GM23338 (cell line): ENCODE measurements around the gene CHCHD5. TPM values are rescaled to one million over a fixed set of nuclear protein-coding genes. Genes with fewer than 3 reads are reported as not detected.
A peak's percentile ranks its signal among the peaks of the same experiment; 100 is the strongest.

Experiments used
- ATAC-seq: fragments of 200-7000 bp; cut with Tn5 transposase; 3 replicates; pipeline ENCODE4 v1.9.1; 2020
- DNase-seq: peaks from one replicate; pipeline ENCODE4 v3.0.0-alpha.2; 2015; ENCODE audit warnings: low spot score
- H2AFZ ChIP-seq: fragments of 200-600 bp; sonication (generic); 2 replicates; pipeline ENCODE4 v1.8.0; 2016; ENCODE audit warnings: antibody characterized with exemption, mild to moderate bottlenecking, moderate library complexity
- H3F3A ChIP-seq: fragments of 200-600 bp; sonication (generic); replicated peaks from 2 replicates; pipeline ENCODE4 v1.8.0; 2017; ENCODE audit warnings: antibody characterized with exemption, mixed run types, low read depth
- H3K27ac ChIP-seq: fragments of 200-600 bp; sonication (generic); 2 replicates; pipeline ENCODE4 v1.6.1; 2016; ENCODE audit warnings: low read depth
- H3K27me3 ChIP-seq: fragments of 200-600 bp; sonication (generic); 2 replicates; pipeline ENCODE4 v1.8.0; 2016; ENCODE audit warnings: mild to moderate bottlenecking, mixed run types, moderate library complexity; ENCODE audit not compliant: insufficient read depth
- H3K36me3 ChIP-seq: fragments of 200-600 bp; sonication (generic); 2 replicates; pipeline ENCODE4 v1.8.0; 2016; ENCODE audit warnings: mild to moderate bottlenecking; ENCODE audit not compliant: insufficient read depth
- H3K4me1 ChIP-seq: fragments of 200-600 bp; sonication (generic); 2 replicates; pipeline ENCODE4 v1.8.0; 2016; ENCODE audit warnings: mild to moderate bottlenecking, moderate library complexity; ENCODE audit not compliant: insufficient read depth
- H3K4me2 ChIP-seq: fragments of 200-600 bp; sonication (generic); 2 replicates; pipeline ENCODE4 v1.7.1; 2017; ENCODE audit warnings: mixed run types
- H3K4me3 ChIP-seq: fragments of 200-600 bp; sonication (generic); 2 replicates; pipeline ENCODE4 v1.6.1; 2016; ENCODE audit warnings: mixed run types
- H3K79me2 ChIP-seq: fragments of 200-600 bp; sonication (generic); replicated peaks from 2 replicates; pipeline ENCODE4 v1.8.0; 2017; ENCODE audit warnings: mild to moderate bottlenecking; ENCODE audit not compliant: insufficient read depth
- H3K9me2 ChIP-seq: fragments of 200-600 bp; sonication (generic); 2 replicates; pipeline ENCODE4 v1.8.0; 2017; ENCODE audit not compliant: insufficient read depth
- H4K20me1 ChIP-seq: fragments of 200-600 bp; sonication (generic); replicated peaks from 2 replicates; pipeline ENCODE4 v1.8.0; 2017; ENCODE audit warnings: mild to moderate bottlenecking; ENCODE audit not compliant: insufficient read depth
- H3K27ac Mint-ChIP-seq: 2 replicates; pipeline ENCODE4 v1.8.0; 2020; ENCODE audit warnings: inconsistent platforms, mild to moderate bottlenecking, moderate library complexity, mixed read lengths
- H3K27me3 Mint-ChIP-seq: 3 replicates; pipeline ENCODE4 v1.8.0; 2022; ENCODE audit warnings: low read depth, mild to moderate bottlenecking, moderate library complexity, mixed read lengths, inconsistent platforms; ENCODE audit not compliant: insufficient read depth, poor library complexity
- H3K36me3 Mint-ChIP-seq: 3 replicates; pipeline ENCODE4 v1.8.0; 2021; ENCODE audit warnings: low read depth, mild to moderate bottlenecking, inconsistent platforms, moderate library complexity, mixed read lengths
- H3K4me1 Mint-ChIP-seq: 3 replicates; pipeline ENCODE4 v1.8.0; 2020; ENCODE audit warnings: mild to moderate bottlenecking, inconsistent platforms, mixed read lengths
- H3K4me3 Mint-ChIP-seq: 3 replicates; pipeline ENCODE4 v1.8.0; 2021; ENCODE audit warnings: moderate library complexity, mild to moderate bottlenecking, inconsistent platforms, mixed read lengths
- H3K9me3 Mint-ChIP-seq: 3 replicates; pipeline ENCODE4 v1.8.0; 2020; ENCODE audit warnings: moderate library complexity, mild to moderate bottlenecking, inconsistent platforms, mixed read lengths
- CREB1 ChIP-seq: fragments of 250-450 bp; sonication (Bioruptor Pico); IDR thresholded peaks from 2 replicates; pipeline ENCODE4 v1.5.0; 2020; ENCODE audit warnings: low read depth, mild to moderate bottlenecking, moderate library complexity
- EZH2 ChIP-seq: fragments of 200-600 bp; sonication (generic); IDR thresholded peaks from one replicate; pipeline ENCODE4 v1.8.0; 2017; ENCODE audit warnings: antibody characterized with exemption, mild to moderate bottlenecking, low read depth; ENCODE audit not compliant: unreplicated experiment
- EZH2phosphoT487 ChIP-seq: fragments of 200-600 bp; sonication (generic); IDR thresholded peaks from one replicate; pipeline ENCODE4 v1.8.1; 2018; ENCODE audit warnings: antibody characterized with exemption; ENCODE audit not compliant: unreplicated experiment
- JUNB ChIP-seq: IDR thresholded peaks from one replicate; pipeline ENCODE4 v1.6.1; 2016; ENCODE audit warnings: antibody characterized with exemption; ENCODE audit not compliant: unreplicated experiment
- NANOG ChIP-seq: IDR thresholded peaks from 2 replicates; pipeline ENCODE4 v1.6.1; 2016; ENCODE audit warnings: antibody characterized with exemption, borderline replicate concordance
- POLR2AphosphoS5 ChIP-seq: IDR thresholded peaks from 2 replicates; pipeline ENCODE4 v1.6.1; 2016; ENCODE audit warnings: antibody characterized with exemption, low read depth
- STAT1 ChIP-seq: IDR thresholded peaks from one replicate; pipeline ENCODE4 v1.6.1; 2016; ENCODE audit warnings: antibody characterized with exemption; ENCODE audit not compliant: unreplicated experiment
- ZNF114 ChIP-seq: fragments of 250-450 bp; sonication (Bioruptor Pico); IDR thresholded peaks from 2 replicates; pipeline ENCODE4 v1.5.0; 2020; ENCODE audit warnings: mild to moderate bottlenecking, moderate library complexity
- ZNF331 ChIP-seq: fragments of 250-450 bp; sonication (Bioruptor Pico); IDR thresholded peaks from 2 replicates; pipeline ENCODE4 v1.5.0; 2020; ENCODE audit warnings: low read depth, mild to moderate bottlenecking, moderate library complexity
- polyA plus RNA-seq: library from polyadenylated mRNA; unstranded; fragments of >200 nt; fragmentation: Nextera tagmentation; extraction: Ambion mirVana; gene quantifications from 2 replicates; pipeline ENCODE4 v1.2.1, GENCODE V29; 2016
- total RNA-seq: library from RNA; depleted of rRNA; stranded (reverse); fragments of >200 nt; shearing (Covaris generic); gene quantifications from 2 replicates; pipeline ENCODE4 v1.2.3, GENCODE V29; 2014
- TF ChIP-seq, protein P1 (sequence below), 2 experiments: fragments of 200-600 bp in 1 of 2; sonication (generic) in 1 of 2; conservative IDR thresholded peaks; 2 replicates each; pipeline versions ENCODE4 v1.5.1 to v1.6.1; 2016 to 2017; ENCODE audit warnings: antibody characterized with exemption in 2 of 2, low read depth in 2 of 2, mild to moderate bottlenecking in 2 of 2, moderate library complexity in 1 of 2
- TF ChIP-seq, protein P2 (sequence below): fragments of 250-450 bp; sonication (Bioruptor Pico); IDR thresholded peaks from 2 replicates; pipeline ENCODE4 v1.5.0; 2020; ENCODE audit warnings: mild to moderate bottlenecking, moderate library complexity

CHCHD5 gene
- total and polyA plus RNA-seq, 2 experiments from 2014 or later = 15.5 to 69.9 TPM

DNA sequence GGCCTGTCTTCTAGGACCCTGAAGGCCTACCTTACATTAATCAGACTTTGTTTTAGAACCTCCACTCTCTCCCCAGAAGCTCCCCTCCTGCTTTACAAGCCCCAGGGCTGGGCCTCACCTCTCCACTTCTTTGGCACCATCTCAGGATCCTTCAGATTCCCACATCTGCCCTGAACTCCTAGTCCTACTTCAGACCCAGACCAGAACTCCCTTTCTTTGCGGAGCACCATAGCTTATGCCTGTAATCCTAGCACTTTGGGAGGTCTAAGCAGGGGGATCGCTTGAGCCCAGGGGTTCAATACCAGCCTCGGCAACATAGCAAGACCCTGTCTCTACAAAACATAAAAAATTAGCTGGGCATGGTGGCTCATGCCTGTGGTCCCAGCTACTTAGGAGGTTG is 991 bp downstream of the CHCHD5 start:
- Histone ChIP-seq H3K4me2 (peak overlapping the region; percentile 85), H3K27ac (peak overlapping the region; percentile 73), H2AFZ (no peak overlapping the region), H3K4me3 (peak overlapping the region; percentile 72), H3F3A (peaks cover 9% of the 10 kb centered on the region; the same call in 1 of the 2 replicates), H3K79me2 (no peaks in the 10 kb centered on the region; the same call in 1 of the 2 replicates), H3K9me2 (no peaks in the 10 kb centered on the region), H3K36me3 (no peaks in the 10 kb centered on the region), H3K4me1 (peaks cover 16% of the 10 kb centered on the region), H4K20me1 (no peaks in the 10 kb centered on the region), H3K27me3 (no peaks in the 10 kb centered on the region)
- Mint-ChIP-seq H3K4me3 (peak overlapping the region; percentile 90), H3K27ac (peak overlapping the region; percentile 98), H3K36me3 (peaks cover 22% of the 10 kb centered on the region), H3K4me1 (peaks cover 22% of the 10 kb centered on the region), H3K9me3 (no peaks in the 10 kb centered on the region), H3K27me3 (peaks cover 16% of the 10 kb centered on the region)
- TF ChIP-seq EZH2 (no peak), CREB1 (CRISPR knock-in tag) (no peak), NANOG (no peak)
- no peak for DNase-seq
- no peak for ATAC-seq

DNA sequence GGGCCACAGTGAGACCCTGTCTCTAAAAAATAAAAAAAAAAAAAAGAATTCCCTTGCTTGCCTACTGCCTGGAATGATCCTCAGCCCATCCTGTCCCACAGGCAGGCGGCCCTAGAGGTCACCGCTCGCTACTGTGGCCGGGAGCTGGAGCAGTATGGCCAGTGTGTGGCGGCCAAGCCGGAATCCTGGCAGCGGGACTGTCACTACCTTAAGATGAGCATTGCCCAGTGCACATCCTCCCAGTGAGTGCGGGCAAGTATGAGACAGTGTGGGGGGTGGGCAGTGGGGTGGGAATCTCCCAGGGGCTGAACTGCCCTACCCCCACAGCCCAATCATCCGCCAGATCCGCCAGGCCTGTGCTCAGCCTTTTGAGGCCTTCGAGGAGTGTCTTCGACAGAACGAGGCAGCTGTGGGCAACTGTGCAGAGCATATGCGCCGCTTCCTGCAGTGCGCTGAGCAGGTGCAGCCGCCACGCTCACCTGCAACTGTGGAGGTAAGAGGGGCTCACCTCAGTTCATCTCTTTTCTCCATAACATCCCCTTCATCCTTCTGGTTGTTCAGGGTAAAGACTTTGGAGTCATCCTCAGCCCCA is 1.6 kb downstream of the CHCHD5 start:
- Histone ChIP-seq H3K4me1 (peaks cover 16% of the 10 kb centered on the region), H3K27me3 (no peaks in the 10 kb centered on the region), H3K27ac (peak overlapping the region; percentile 73; the same call in 1 of the 2 replicates), H3K9me2 (no peaks in the 10 kb centered on the region), H4K20me1 (no peaks in the 10 kb centered on the region), H2AFZ (no peak overlapping the region), H3K36me3 (no peaks in the 10 kb centered on the region), H3F3A (peaks cover 9% of the 10 kb centered on the region; the same call in 1 of the 2 replicates), H3K4me3 (no peak overlapping the region), H3K4me2 (no peak overlapping the region; the same call in 1 of the 2 replicates), H3K79me2 (no peaks in the 10 kb centered on the region; the same call in 1 of the 2 replicates)
- H3K27me3 Mint-ChIP-seq = peaks cover 16% of the 10 kb centered on the region
- H3K4me1 Mint-ChIP-seq = peaks cover 25% of the 10 kb centered on the region
- H3K9me3 Mint-ChIP-seq = no peaks in the 10 kb centered on the region
- H3K4me3 Mint-ChIP-seq = peak overlapping the region; percentile 90; the same call in 1 of the 3 replicates
- H3K36me3 Mint-ChIP-seq = peaks cover 22% of the 10 kb centered on the region
- ATAC-seq (no peak), DNase-seq (no peak)
- no peak for TF ChIP-seq JUNB
- TF ChIP-seq, protein P1, sequence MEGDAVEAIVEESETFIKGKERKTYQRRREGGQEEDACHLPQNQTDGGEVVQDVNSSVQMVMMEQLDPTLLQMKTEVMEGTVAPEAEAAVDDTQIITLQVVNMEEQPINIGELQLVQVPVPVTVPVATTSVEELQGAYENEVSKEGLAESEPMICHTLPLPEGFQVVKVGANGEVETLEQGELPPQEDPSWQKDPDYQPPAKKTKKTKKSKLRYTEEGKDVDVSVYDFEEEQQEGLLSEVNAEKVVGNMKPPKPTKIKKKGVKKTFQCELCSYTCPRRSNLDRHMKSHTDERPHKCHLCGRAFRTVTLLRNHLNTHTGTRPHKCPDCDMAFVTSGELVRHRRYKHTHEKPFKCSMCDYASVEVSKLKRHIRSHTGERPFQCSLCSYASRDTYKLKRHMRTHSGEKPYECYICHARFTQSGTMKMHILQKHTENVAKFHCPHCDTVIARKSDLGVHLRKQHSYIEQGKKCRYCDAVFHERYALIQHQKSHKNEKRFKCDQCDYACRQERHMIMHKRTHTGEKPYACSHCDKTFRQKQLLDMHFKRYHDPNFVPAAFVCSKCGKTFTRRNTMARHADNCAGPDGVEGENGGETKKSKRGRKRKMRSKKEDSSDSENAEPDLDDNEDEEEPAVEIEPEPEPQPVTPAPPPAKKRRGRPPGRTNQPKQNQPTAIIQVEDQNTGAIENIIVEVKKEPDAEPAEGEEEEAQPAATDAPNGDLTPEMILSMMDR (conservative IDR thresholded peaks at IDR 0.05; ENCODE audit: low read depth in 2 of 2) = no peak
- no peak for TF ChIP-seq EZH2phosphoT487
- TF ChIP-seq, protein P2, sequence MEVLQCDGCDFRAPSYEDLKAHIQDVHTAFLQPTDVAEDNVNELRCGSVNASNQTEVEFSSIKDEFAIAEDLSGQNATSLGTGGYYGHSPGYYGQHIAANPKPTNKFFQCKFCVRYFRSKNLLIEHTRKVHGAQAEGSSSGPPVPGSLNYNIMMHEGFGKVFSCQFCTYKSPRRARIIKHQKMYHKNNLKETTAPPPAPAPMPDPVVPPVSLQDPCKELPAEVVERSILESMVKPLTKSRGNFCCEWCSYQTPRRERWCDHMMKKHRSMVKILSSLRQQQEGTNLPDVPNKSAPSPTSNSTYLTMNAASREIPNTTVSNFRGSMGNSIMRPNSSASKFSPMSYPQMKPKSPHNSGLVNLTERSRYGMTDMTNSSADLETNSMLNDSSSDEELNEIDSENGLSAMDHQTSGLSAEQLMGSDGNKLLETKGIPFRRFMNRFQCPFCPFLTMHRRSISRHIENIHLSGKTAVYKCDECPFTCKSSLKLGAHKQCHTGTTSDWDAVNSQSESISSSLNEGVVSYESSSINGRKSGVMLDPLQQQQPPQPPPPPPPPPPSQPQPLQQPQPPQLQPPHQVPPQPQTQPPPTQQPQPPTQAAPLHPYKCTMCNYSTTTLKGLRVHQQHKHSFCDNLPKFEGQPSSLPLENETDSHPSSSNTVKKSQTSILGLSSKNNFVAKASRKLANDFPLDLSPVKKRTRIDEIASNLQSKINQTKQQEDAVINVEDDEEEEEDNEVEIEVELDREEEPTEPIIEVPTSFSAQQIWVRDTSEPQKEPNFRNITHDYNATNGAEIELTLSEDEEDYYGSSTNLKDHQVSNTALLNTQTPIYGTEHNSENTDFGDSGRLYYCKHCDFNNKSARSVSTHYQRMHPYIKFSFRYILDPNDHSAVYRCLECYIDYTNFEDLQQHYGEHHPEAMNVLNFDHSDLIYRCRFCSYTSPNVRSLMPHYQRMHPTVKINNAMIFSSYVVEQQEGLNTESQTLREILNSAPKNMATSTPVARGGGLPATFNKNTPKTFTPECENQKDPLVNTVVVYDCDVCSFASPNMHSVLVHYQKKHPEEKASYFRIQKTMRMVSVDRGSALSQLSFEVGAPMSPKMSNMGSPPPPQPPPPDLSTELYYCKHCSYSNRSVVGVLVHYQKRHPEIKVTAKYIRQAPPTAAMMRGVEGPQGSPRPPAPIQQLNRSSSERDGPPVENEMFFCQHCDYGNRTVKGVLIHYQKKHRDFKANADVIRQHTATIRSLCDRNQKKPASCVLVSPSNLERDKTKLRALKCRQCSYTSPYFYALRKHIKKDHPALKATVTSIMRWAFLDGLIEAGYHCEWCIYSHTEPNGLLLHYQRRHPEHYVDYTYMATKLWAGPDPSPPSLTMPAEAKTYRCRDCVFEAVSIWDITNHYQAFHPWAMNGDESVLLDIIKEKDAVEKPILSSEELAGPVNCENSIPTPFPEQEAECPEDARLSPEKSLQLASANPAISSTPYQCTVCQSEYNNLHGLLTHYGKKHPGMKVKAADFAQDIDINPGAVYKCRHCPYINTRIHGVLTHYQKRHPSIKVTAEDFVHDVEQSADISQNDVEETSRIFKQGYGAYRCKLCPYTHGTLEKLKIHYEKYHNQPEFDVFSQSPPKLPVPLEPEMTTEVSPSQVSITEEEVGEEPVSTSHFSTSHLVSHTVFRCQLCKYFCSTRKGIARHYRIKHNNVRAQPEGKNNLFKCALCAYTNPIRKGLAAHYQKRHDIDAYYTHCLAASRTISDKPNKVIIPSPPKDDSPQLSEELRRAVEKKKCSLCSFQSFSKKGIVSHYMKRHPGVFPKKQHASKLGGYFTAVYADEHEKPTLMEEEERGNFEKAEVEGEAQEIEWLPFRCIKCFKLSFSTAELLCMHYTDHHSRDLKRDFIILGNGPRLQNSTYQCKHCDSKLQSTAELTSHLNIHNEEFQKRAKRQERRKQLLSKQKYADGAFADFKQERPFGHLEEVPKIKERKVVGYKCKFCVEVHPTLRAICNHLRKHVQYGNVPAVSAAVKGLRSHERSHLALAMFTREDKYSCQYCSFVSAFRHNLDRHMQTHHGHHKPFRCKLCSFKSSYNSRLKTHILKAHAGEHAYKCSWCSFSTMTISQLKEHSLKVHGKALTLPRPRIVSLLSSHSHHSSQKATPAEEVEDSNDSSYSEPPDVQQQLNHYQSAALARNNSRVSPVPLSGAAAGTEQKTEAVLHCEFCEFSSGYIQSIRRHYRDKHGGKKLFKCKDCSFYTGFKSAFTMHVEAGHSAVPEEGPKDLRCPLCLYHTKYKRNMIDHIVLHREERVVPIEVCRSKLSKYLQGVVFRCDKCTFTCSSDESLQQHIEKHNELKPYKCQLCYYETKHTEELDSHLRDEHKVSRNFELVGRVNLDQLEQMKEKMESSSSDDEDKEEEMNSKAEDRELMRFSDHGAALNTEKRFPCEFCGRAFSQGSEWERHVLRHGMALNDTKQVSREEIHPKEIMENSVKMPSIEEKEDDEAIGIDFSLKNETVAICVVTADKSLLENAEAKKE (CRISPR knock-in tag) = no peak
- no peak for TF ChIP-seq STAT1
- TF ChIP-seq ZNF331 (CRISPR knock-in tag) = no peak
- TF ChIP-seq ZNF114 (CRISPR knock-in tag) = no peak
- TF ChIP-seq POLR2AphosphoS5 = no peak
- no peak for TF ChIP-seq EZH2
- no peak overlapping the region for H3K27ac Mint-ChIP-seq
